ENCODE results near the gene C1QTNF6. TPM values are rescaled to one million over a fixed set of nuclear protein-coding genes. Genes with fewer than 3 reads are reported as not detected.

Gene C1QTNF6
- total and polyA plus RNA-seq, 2 donors (not counting 3 experiments of a cell fraction or from before 2014, with no cell fraction given): 20.2 to 27.6 TPM

DNA sequence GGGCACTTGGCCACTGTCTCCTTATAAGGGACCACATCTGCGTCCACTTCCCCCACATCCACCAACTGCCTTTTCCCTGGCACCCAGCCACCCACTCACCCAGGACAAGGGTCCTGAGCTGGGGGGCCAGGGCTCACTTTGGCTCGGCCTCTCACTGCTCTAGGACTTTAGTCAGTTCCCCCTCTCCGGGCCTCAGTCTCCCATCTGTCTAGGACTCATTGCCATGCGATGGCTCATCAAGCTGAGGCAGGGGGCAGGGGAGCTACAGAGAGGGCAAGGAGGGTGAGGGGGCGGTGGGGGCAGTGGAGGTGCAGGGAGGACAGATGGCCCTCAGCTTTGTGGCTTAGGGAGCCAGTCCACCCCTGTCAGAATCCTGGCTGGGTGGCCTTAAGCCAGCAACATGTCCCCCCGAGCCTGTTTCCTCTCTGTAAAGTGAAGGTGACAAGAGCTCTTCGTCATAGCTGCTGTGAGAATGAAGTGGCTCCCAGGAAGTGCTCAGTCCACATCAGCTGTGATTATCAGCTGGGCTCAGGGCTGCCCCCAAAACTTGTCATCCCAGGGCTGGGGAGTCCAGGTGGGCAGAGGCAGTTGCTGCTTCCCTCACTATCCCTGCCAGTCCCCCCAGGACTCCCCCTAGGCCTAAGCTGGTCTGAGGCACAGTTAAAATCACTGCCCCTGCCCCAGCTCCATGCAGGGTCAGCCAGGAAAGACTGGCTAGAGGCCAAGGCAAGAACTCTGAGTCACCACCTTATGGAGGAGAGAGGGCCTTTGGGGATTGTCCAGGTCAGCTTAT, 41.2 kb upstream of the C1QTNF6 start:
- H3K27me3 ChIP-seq (ENCODE audit: control insufficient read depth in 2 of 2, insufficient read depth in 2 of 2, low read length in 2 of 2): no peaks in the 10 kb centered on the region
- dilution Hi-C loops (cut with MboI; ENCODE audit: extremely low pct_ligation_motif_present, low sequenced_read_pairs) (no loop called here), intact Hi-C loops (cut with micrococcal nuclease) (no loop called here)
- H3K9me3 ChIP-seq (replicated peaks; ENCODE audit: control insufficient read depth, insufficient read depth, low read length): no peaks in the 10 kb centered on the region
- no peaks in the 10 kb centered on the region for H3K9me1 ChIP-seq (replicated peaks; ENCODE audit: control insufficient read depth, extremely low read depth, insufficient read depth, low read length)
- no peaks in the 10 kb centered on the region for H4K20me1 ChIP-seq (replicated peaks; ENCODE audit: control insufficient read depth, extremely low read depth, insufficient read depth, low read length)
- peak overlapping the region; percentile 57 for H3K27ac ChIP-seq (ENCODE audit: insufficient read depth, low read depth, low read length)
- H3K4me1 ChIP-seq (ENCODE audit: control insufficient read depth, extremely low read depth, insufficient read depth, low read length): peaks cover 27% of the 10 kb centered on the region
- TF ChIP-seq EZH2 (IDR thresholded peaks at IDR 0.05; ENCODE audit: borderline replicate concordance, low read depth, low read length, severe bottlenecking): no peak
- TF ChIP-seq FOS (IDR thresholded peaks at IDR 0.05; ENCODE audit: borderline replicate concordance, insufficient read depth, low read length): peak; percentile 61
- H3K9ac ChIP-seq (replicated peaks; ENCODE audit: extremely low read depth, insufficient read depth, low read length): no peak overlapping the region
- ChIA-PET POLR2A (interaction anchor here (0.6 kb wide), 1 partner anchor 342 kb away, joined by 3 read pairs; no protein-coding TSS in a partner anchor), CTCF (interaction anchor here (1.0 to 4.7 kb wide), 8 partner anchors 8 to 32 kb away, joined by 3 to 45 read pairs (median 4); no protein-coding TSS in a partner anchor)
- peaks cover 5% of the 10 kb centered on the region in 2 experiments for H3K36me3 ChIP-seq (ENCODE audit: control insufficient read depth in 2 of 2, extremely low read depth in 1 of 2, insufficient read depth in 2 of 2, low read length in 2 of 2)
- no TSS peak for BruUV-seq (replicated peaks)
- H3K4me3 ChIP-seq (replicated peaks in 1 of 3; ENCODE audit: insufficient read depth in 1 of 3, low read depth in 1 of 3, low read length in 3 of 3): no peak overlapping the region
- H3K4me2 ChIP-seq (ENCODE audit: insufficient read depth, low read length): peak overlapping the region; percentile 27
- DNase-seq (ENCODE audit: low read depth, low spot score): peak; percentile 68
- H3K79me2 ChIP-seq (ENCODE audit: control insufficient read depth, insufficient read depth, low read length): no peaks in the 10 kb centered on the region
- FAIRE-seq: peak; percentile 93
- H2AFZ ChIP-seq (ENCODE audit: low read depth, low read length): no peak overlapping the region

DNA sequence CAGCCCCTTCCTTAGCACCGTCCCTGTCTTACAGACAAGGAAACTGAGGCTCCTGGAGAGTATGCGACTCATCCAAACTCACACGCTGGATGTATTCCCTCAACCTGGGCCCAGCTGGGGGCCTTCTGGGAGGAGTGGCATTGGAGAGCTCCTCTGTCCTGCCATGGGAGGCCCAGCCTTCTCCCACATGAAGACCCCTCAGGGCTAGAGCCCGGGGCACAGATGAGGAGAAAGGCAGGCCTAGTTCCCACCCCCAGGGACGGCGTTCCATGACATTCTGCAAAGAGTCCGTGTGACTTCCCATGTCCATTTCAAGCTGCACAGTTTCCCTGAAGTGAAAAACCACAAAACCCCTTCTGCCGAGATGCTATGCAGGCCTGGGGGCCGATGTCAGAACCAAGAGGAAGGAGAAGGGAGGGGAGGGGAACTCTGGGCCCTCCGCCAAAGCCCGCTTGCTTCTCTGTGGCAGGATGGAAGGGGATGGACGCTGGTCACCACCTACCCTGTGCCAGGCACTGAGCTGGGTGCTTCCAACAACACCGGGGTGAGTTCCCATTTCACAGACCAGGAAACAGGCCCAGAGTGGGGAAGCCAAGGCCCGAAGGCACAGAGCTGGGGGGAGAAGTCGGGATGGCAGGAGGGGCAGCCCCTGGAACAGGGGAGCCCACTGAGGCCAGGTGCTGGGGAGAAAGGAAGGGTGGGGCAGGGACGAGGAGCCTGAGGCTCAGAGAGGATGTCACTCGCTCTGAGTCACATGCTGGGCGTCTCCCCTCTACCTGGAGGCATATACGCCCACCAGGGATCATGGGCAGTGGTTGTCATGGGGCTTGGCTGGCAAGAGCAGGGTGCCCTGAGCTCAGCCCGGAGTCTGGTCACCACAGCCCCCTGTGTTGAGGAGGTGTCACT, 40.3 kb upstream of the C1QTNF6 start:
- Histone ChIP-seq H3K79me2 (ENCODE audit: control insufficient read depth, insufficient read depth, low read length) (no peaks in the 10 kb centered on the region), H3K27ac (ENCODE audit: insufficient read depth, low read depth, low read length) (peak overlapping the region; percentile 2), H3K9me1 (replicated peaks; ENCODE audit: control insufficient read depth, extremely low read depth, insufficient read depth, low read length) (no peaks in the 10 kb centered on the region), H4K20me1 (replicated peaks; ENCODE audit: control insufficient read depth, extremely low read depth, insufficient read depth, low read length) (no peaks in the 10 kb centered on the region), H3K9me3 (replicated peaks; ENCODE audit: control insufficient read depth, insufficient read depth, low read length) (no peaks in the 10 kb centered on the region), H3K9ac (replicated peaks; ENCODE audit: extremely low read depth, insufficient read depth, low read length) (no peak overlapping the region), H2AFZ (ENCODE audit: low read depth, low read length) (no peak overlapping the region), H3K4me1 (ENCODE audit: control insufficient read depth, extremely low read depth, insufficient read depth, low read length) (peaks cover 27% of the 10 kb centered on the region), H3K4me2 (ENCODE audit: insufficient read depth, low read length) (no peak overlapping the region), H3K4me3 (replicated peaks in 1 of 3; ENCODE audit: insufficient read depth in 1 of 3, low read depth in 1 of 3, low read length in 3 of 3) (no peak overlapping the region), H3K27me3 (ENCODE audit: control insufficient read depth in 2 of 2, insufficient read depth in 2 of 2, low read length in 2 of 2) (no peaks in the 10 kb centered on the region), H3K36me3 (ENCODE audit: control insufficient read depth in 2 of 2, extremely low read depth in 1 of 2, insufficient read depth in 2 of 2, low read length in 2 of 2) (peaks cover 5 to 6% of the 10 kb centered on the region in 2 experiments)
- BruUV-seq (replicated peaks): no TSS peak
- dilution Hi-C loops (cut with MboI; ENCODE audit: extremely low pct_ligation_motif_present, low sequenced_read_pairs): no loop called here
- DNase-seq (ENCODE audit: low read depth, low spot score) (no peak), FAIRE-seq (no peak)
- CTCF ChIA-PET: interaction anchor here (1.3 to 4.7 kb wide), 5 partner anchors 9 to 32 kb away, joined by 4 to 45 read pairs (median 6); no protein-coding TSS in a partner anchor
- intact Hi-C loops (cut with micrococcal nuclease): no loop called here
- no peak for TF ChIP-seq GATA2 (IDR thresholded peaks at IDR 0.05; ENCODE audit: insufficient read depth, insufficient read length, low read depth, low read length)
- no peak for TF ChIP-seq POLR2AphosphoS5 (IDR thresholded peaks at IDR 0.05; ENCODE audit: insufficient read depth, low read depth, low read length)
- no peak for TF ChIP-seq MYC (IDR thresholded peaks at IDR 0.05; ENCODE audit: low read depth, low read length)
- TF ChIP-seq CTCF (IDR thresholded peaks at IDR 0.05; ENCODE audit: extremely low read depth in 1 of 2, insufficient read depth in 1 of 2, low read depth in 1 of 2, low read length in 2 of 2): no peak
- TF ChIP-seq, protein P1, sequence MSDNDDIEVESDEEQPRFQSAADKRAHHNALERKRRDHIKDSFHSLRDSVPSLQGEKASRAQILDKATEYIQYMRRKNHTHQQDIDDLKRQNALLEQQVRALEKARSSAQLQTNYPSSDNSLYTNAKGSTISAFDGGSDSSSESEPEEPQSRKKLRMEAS (IDR thresholded peaks at IDR 0.05; ENCODE audit: insufficient read depth, insufficient read length): no peak
- TF ChIP-seq POLR2A (IDR thresholded peaks at IDR 0.05; ENCODE audit: low read depth, low read length): no peak
- TF ChIP-seq JUN (IDR thresholded peaks at IDR 0.05; ENCODE audit: borderline replicate concordance, insufficient read depth, insufficient read length, low read depth): no peak
- TF ChIP-seq FOS (IDR thresholded peaks at IDR 0.05; ENCODE audit: borderline replicate concordance, insufficient read depth, low read length): no peak
- POLR2A ChIA-PET: interaction anchor here (0.6 kb wide), 1 partner anchor 341 kb away, joined by 3 read pairs; no protein-coding TSS in a partner anchor

All from endothelial cell of umbilical vein (primary cell).